HEK293 (cell line): ENCODE results near the gene MTCL3.
A peak's percentile ranks its signal among the peaks of the same experiment; 100 is the strongest.

Source experiments
- HOXA7 ChIP-seq: sonication (generic); formaldehyde crosslinking; IDR thresholded peaks from 2 replicates; pipeline ENCODE4 v1.8.1; 2022; ENCODE audit warnings: missing genetic modification reagents, borderline replicate concordance
- KLF1 ChIP-seq: fragments of 450-650 bp; formaldehyde crosslinking; IDR thresholded peaks from 2 replicates; pipeline ENCODE4 v1.5.1; 2016; ENCODE audit warnings: missing biosample characterization, missing genetic modification characterization
- KLF9 ChIP-seq: fragments of 450-650 bp; formaldehyde crosslinking; IDR thresholded peaks from 2 replicates; pipeline ENCODE4 v1.5.1; 2016; ENCODE audit warnings: missing biosample characterization, missing genetic modification characterization, low read depth
- MZF1 ChIP-seq: fragments of 450-650 bp; formaldehyde crosslinking; IDR thresholded peaks from 2 replicates; pipeline ENCODE4 v1.5.1; 2017; ENCODE audit warnings: missing biosample characterization, missing genetic modification characterization, borderline replicate concordance
- SP3 ChIP-seq: fragments of 450-650 bp; formaldehyde crosslinking; IDR thresholded peaks from 2 replicates; pipeline ENCODE4 v1.5.1; 2016; ENCODE audit warnings: missing biosample characterization, missing genetic modification characterization
- SP7 ChIP-seq: fragments of 450-650 bp; formaldehyde crosslinking; IDR thresholded peaks from 2 replicates; pipeline ENCODE4 v1.5.1; 2016; ENCODE audit warnings: missing biosample characterization, missing genetic modification characterization
- ZBTB1 ChIP-seq: fragments of 450-650 bp; formaldehyde crosslinking; IDR thresholded peaks from 2 replicates; pipeline ENCODE4 v1.5.1; 2016; ENCODE audit warnings: missing biosample characterization, missing genetic modification characterization
- ZBTB20 ChIP-seq: fragments of 450-650 bp; formaldehyde crosslinking; IDR thresholded peaks from 2 replicates; pipeline ENCODE4 v1.5.1; 2016; ENCODE audit warnings: missing biosample characterization, missing genetic modification characterization
- ZBTB48 ChIP-seq: fragments of 450-650 bp; formaldehyde crosslinking; IDR thresholded peaks from 2 replicates; pipeline ENCODE4 v1.5.1; 2016; ENCODE audit warnings: missing biosample characterization, missing genetic modification characterization
- ZBTB7A ChIP-seq: fragments of 450-650 bp; formaldehyde crosslinking; IDR thresholded peaks from 2 replicates; pipeline ENCODE4 v1.5.1; 2016; ENCODE audit warnings: low read depth, missing biosample characterization, missing genetic modification characterization
- ZBTB8A ChIP-seq: fragments of 450-650 bp; formaldehyde crosslinking; IDR thresholded peaks from 2 replicates; pipeline ENCODE4 v1.5.1; 2016; ENCODE audit warnings: missing biosample characterization, missing genetic modification characterization
- ZFHX2 ChIP-seq: fragments of 450-650 bp; formaldehyde crosslinking; conservative IDR thresholded peaks from 2 replicates; pipeline ENCODE4 v1.5.1; 2016; ENCODE audit warnings: missing biosample characterization, missing genetic modification characterization
- ZFP69B ChIP-seq: fragments of 450-650 bp; formaldehyde crosslinking; IDR thresholded peaks from 2 replicates; pipeline ENCODE4 v1.5.1; 2016; ENCODE audit warnings: missing biosample characterization, missing genetic modification characterization
- ZIC2 ChIP-seq: fragments of 450-650 bp; formaldehyde crosslinking; IDR thresholded peaks from 2 replicates; pipeline ENCODE4 v1.5.1; 2016; ENCODE audit warnings: missing biosample characterization, missing genetic modification characterization
- ZNF140 ChIP-seq: fragments of 450-650 bp; formaldehyde crosslinking; IDR thresholded peaks from 2 replicates; pipeline ENCODE4 v1.5.1; 2016; ENCODE audit warnings: missing biosample characterization, missing genetic modification characterization
- ZNF148 ChIP-seq: fragments of 450-650 bp; formaldehyde crosslinking; IDR thresholded peaks from 2 replicates; pipeline ENCODE4 v1.5.0; 2017; ENCODE audit warnings: missing biosample characterization, missing genetic modification characterization, borderline replicate concordance
- ZNF174 ChIP-seq: fragments of 450-650 bp; formaldehyde crosslinking; IDR thresholded peaks from 2 replicates; pipeline ENCODE4 v1.5.0; 2017; ENCODE audit warnings: missing biosample characterization, mild to moderate bottlenecking, missing genetic modification characterization
- ZNF2 ChIP-seq: fragments of 450-650 bp; formaldehyde crosslinking; IDR thresholded peaks from 2 replicates; pipeline ENCODE4 v1.5.1; 2016; ENCODE audit warnings: missing biosample characterization, missing genetic modification characterization
- ZNF274 ChIP-seq, 2 experiments: fragments of 200-500 bp in 1 of 2; fragments of 450-650 bp in 1 of 2; sonication (Bioruptor generic) in 1 of 2; formaldehyde crosslinking in 1 of 2; IDR thresholded peaks; 2 replicates each; pipeline versions ENCODE4 v1.5.1 to v1.6.1; 2014 to 2016; ENCODE audit warnings: borderline replicate concordance in 1 of 2, inconsistent platforms in 1 of 2, low read length in 1 of 2, missing biosample characterization in 1 of 2, missing genetic modification characterization in 1 of 2
- ZNF366 ChIP-seq: fragments of 450-650 bp; formaldehyde crosslinking; conservative IDR thresholded peaks from 2 replicates; pipeline ENCODE4 v1.5.1; 2016; ENCODE audit warnings: missing biosample characterization, missing genetic modification characterization
- ZNF398 ChIP-seq: fragments of 450-650 bp; formaldehyde crosslinking; IDR thresholded peaks from 2 replicates; pipeline ENCODE4 v1.5.1; 2017; ENCODE audit warnings: missing biosample characterization, missing genetic modification characterization
- ZNF518A ChIP-seq: fragments of 450-650 bp; formaldehyde crosslinking; conservative IDR thresholded peaks from 2 replicates; pipeline ENCODE4 v1.5.1; 2016; ENCODE audit warnings: low read depth, missing biosample characterization, missing genetic modification characterization
- ZNF529 ChIP-seq: fragments of 450-650 bp; formaldehyde crosslinking; IDR thresholded peaks from 2 replicates; pipeline ENCODE4 v1.5.1; 2017; ENCODE audit warnings: missing genetic modification characterization, missing biosample characterization; ENCODE audit not compliant: insufficient replicate concordance
- ZNF549 ChIP-seq: fragments of 450-650 bp; IDR thresholded peaks from 2 replicates; pipeline ENCODE4 v1.5.1; 2018; ENCODE audit warnings: missing biosample characterization, missing genetic modification characterization, mild to moderate bottlenecking, inconsistent platforms, moderate library complexity
- ZNF558 ChIP-seq: fragments of 450-650 bp; formaldehyde crosslinking; IDR thresholded peaks from 2 replicates; pipeline ENCODE4 v1.5.1; 2016; ENCODE audit warnings: missing biosample characterization, missing genetic modification characterization
- ZNF580 ChIP-seq: fragments of 450-650 bp; formaldehyde crosslinking; IDR thresholded peaks from 2 replicates; pipeline ENCODE4 v1.5.1; 2016; ENCODE audit warnings: missing biosample characterization, missing genetic modification characterization
- ZNF600 ChIP-seq: fragments of 450-650 bp; formaldehyde crosslinking; IDR thresholded peaks from 2 replicates; pipeline ENCODE4 v1.5.1; 2016; ENCODE audit warnings: missing biosample characterization, missing genetic modification characterization
- ZNF624 ChIP-seq: fragments of 450-650 bp; formaldehyde crosslinking; IDR thresholded peaks from 2 replicates; pipeline ENCODE4 v1.5.1; 2017; ENCODE audit warnings: missing biosample characterization, missing genetic modification characterization
- ZNF629 ChIP-seq: fragments of 450-650 bp; formaldehyde crosslinking; IDR thresholded peaks from 2 replicates; pipeline ENCODE4 v1.5.1; 2017; ENCODE audit warnings: missing biosample characterization, missing genetic modification characterization
- ZNF768 ChIP-seq: fragments of 450-650 bp; formaldehyde crosslinking; IDR thresholded peaks from 2 replicates; pipeline ENCODE4 v1.5.1; 2018; ENCODE audit warnings: missing biosample characterization, mild to moderate bottlenecking, missing genetic modification characterization

MTCL3 gene

GRCh38 chr6:127518710-127519468, at the start of gene MTCL3 (continued):
- TF ChIP-seq MZF1 (tag by site-specific recombination) = no peak
- peak; percentile 61 for TF ChIP-seq ZFHX2
- TF ChIP-seq ZNF624 (tag by site-specific recombination) = no peak
- TF ChIP-seq ZNF629 = peak; percentile 47
- TF ChIP-seq ZBTB7A (tag by site-specific recombination) = no peak
- TF ChIP-seq ZNF558 (tag by site-specific recombination) = no peak
- peak; percentile 46 for TF ChIP-seq SP3 (tag by site-specific recombination)
- TF ChIP-seq ZBTB20 = peak; percentile 66; the same call in 1 of the 2 replicates
- TF ChIP-seq ZNF148 = no peak
- TF ChIP-seq HOXA7 (CRISPR knock-in tag) = no peak
- peak; percentile 77; the same call in 1 of the 2 replicates for TF ChIP-seq SP7 (tag by site-specific recombination)
- peak; percentile 84; the same call in 1 of the 2 replicates for TF ChIP-seq ZNF600 (tag by site-specific recombination)
- no peak; the same call in 1 of the 2 replicates for TF ChIP-seq ZNF366 (tag by site-specific recombination)
- no peak for TF ChIP-seq ZNF549 (tag by site-specific recombination)
- peak; percentile 84 for TF ChIP-seq ZIC2
- 0 out of 2 replicates have a peak, but pooled peaks have one; percentile 27 for TF ChIP-seq ZNF398 (tag by site-specific recombination)
- peak; percentile 84 for TF ChIP-seq ZBTB48 (tag by site-specific recombination)
- peak; percentile 60; the same call in 1 of the 2 replicates for TF ChIP-seq ZNF2 (tag by site-specific recombination)
- TF ChIP-seq ZNF140 (tag by site-specific recombination) = no peak
- peak; percentile 92; the same call in 1 of the 2 replicates for TF ChIP-seq ZFP69B (tag by site-specific recombination)
- no peak for TF ChIP-seq ZBTB1 (tag by site-specific recombination)
- peak; percentile 35; the same call in 1 of the 2 replicates for TF ChIP-seq ZBTB8A
- no peak for TF ChIP-seq KLF1 (tag by site-specific recombination)
- no peak for TF ChIP-seq ZNF274 (IDR thresholded peaks at IDR 0.05; ENCODE audit: low read length)
- TF ChIP-seq ZNF274 (tag by site-specific recombination; IDR thresholded peaks at IDR 0.05; ENCODE audit: borderline replicate concordance) = no peak
- no peak for TF ChIP-seq ZNF529 (tag by site-specific recombination)
- TF ChIP-seq ZNF768 (tag by site-specific recombination) = no peak
- no peak for TF ChIP-seq ZNF174 (tag by site-specific recombination)
- peak; percentile 29; the same call in 1 of the 2 replicates for TF ChIP-seq KLF9 (tag by site-specific recombination)
- TF ChIP-seq ZNF518A (tag by site-specific recombination) = 0 out of 2 replicates have a peak, but pooled peaks have one; percentile 18
- no peak for TF ChIP-seq ZNF580 (tag by site-specific recombination)
